ENCODE data around the gene MAD1L1.

Gene MAD1L1

DNA sequence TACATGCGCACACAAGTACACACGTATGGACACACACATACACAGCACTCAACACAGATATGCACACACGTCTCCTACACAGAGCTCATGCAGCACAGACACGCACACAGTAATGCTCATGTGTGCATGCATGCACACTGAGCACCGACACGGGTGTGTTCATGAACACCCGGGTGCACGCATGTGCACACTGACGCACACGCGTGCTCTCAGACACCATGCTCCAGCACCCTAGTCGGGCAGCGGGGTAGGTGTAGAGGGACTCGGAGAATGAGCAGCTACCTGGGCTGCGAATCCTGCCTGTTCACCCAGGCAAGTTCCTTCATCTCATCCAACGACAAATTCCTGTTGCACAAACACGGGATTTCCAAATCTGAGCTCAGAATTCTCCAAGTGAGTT, 184.7 kb downstream of the MAD1L1 start:
- H2AFZ ChIP-seq (ENCODE audit: low read depth, low read length, severe bottlenecking) = no peak overlapping the region

DNA sequence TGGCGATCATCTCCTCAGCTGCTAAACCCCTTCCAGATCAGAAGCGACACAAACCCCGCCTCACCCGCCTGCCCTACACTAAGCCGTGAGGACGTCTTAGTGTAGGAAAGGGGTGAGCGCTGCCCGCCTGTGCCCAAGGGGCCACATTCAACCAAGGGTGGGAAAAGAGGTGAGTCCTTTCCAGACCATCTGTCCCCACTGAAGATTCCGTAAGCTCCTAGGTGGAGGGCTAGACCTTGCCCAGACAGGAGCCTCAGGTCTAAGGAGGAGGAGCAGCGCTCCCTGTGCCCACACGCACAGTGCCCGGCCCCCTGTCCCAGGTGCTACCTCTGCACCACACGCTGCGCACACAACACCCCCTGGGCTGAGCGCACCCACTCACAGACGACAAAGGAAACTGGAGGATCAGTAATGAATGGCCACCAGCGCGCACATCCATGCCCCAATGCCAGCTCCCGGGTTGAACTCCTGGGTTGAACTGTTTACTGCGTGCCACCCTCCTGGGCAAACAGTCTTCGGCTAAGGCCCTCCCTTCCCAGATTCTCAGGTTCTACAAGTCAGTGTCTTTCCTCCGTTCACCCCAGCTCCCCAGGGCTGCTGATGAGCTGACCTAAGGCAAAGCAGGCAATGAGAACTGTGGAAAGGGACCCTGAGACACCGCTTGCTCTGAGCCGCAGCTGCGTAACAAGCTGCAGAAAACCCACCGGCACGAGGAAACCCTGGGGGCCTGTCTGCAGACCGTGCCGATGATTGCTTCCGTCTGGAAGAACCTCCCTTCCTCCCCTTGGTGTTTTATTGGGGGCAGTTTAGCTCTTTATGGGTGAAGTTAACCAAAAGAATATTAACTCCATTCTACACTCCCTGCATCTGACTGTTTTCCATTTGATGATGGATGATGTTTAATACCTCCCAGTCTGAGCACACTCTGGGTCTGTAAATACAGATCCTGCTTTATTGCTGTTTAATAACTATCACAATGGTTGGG, 185.9 kb downstream of the MAD1L1 start:
- no peaks in the 10 kb centered on the region for H3K79me2 ChIP-seq (ENCODE audit: insufficient read depth, low read length)
- H4K20me1 ChIP-seq (ENCODE audit: low read depth, low read length) = no peaks in the 10 kb centered on the region
- H3K4me3 ChIP-seq (ENCODE audit: insufficient read depth, low read length, poor library complexity, severe bottlenecking) = no peak overlapping the region

More for the DNA sequence above, 184.7 kb downstream of the MAD1L1 start:
- Histone ChIP-seq H4K20me1 (ENCODE audit: low read depth, low read length) (no peaks in the 10 kb centered on the region), H3K79me2 (ENCODE audit: insufficient read depth, low read length) (no peaks in the 10 kb centered on the region), H3K9me2 (replicated peaks; ENCODE audit: insufficient read depth, low read length) (no peaks in the 10 kb centered on the region), H3K4me3 (ENCODE audit: insufficient read depth, low read length, poor library complexity, severe bottlenecking) (no peak overlapping the region), H3K27ac (ENCODE audit: low read depth, low read length) (no peak overlapping the region), H3K9ac (ENCODE audit: low read length) (no peak overlapping the region), H3F3A (ENCODE audit: insufficient read depth) (no peaks in the 10 kb centered on the region), H3K27me3 (ENCODE audit: low read length) (no peaks in the 10 kb centered on the region), H3K36me3 (ENCODE audit: low read length) (no peaks in the 10 kb centered on the region), H3K4me2 (ENCODE audit: low read depth, low read length, poor library complexity, severe bottlenecking) (no peak overlapping the region), H3K9me3 (ENCODE audit: insufficient read depth, low read length) (no peaks in the 10 kb centered on the region)
- no peak for TF ChIP-seq EZH2phosphoT487 (conservative IDR thresholded peaks at IDR 0.05; ENCODE audit: low read length)

DNA sequence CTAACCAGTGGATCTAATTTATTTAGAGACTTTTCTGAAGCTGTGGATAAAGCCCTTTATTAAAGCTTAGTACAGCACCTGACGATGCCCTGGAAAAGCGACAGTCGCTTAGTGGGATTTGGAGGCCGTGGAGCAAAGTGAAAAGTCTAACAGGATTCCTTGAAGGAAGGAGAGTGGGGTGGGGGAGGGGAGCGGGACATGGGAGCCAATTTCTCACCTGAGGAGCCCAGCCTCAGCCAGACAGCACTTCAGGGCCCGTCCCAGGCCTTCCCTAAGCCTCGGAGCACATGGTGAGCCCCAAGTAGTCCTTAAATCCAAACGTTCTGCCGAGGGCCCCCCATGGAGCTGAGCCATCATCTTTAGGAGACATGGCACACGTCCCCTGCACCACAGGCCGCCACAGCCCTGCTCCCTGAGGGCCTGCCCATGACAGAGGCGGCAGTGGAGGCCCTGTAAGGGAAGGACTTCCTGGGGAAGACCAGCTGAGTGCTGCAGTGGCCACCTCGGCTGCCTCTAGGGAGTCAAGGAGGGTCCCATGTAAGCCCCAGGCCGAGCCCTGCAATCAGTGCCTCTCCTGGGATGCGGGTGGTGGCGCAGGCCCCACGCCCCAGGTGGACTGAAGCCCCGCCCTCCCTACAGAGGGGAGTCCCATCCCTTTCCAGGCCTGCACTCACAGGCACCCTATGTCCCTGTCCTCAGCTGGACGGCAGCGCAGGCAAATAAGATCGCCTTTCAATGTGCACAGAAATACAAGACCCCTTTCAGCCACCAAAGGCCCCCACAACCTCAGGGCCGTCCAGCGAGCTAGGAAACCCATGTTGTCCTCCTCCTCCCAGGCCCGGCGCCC, 187.0 kb downstream of the MAD1L1 start:
- Histone ChIP-seq H3K79me2 (ENCODE audit: insufficient read depth, low read length) (no peaks in the 10 kb centered on the region), H3K9me3 (ENCODE audit: insufficient read depth, low read length) (no peaks in the 10 kb centered on the region), H3K27me3 (ENCODE audit: low read length) (no peaks in the 10 kb centered on the region), H3K9ac (ENCODE audit: low read length) (no peak overlapping the region), H3K9me2 (replicated peaks; ENCODE audit: insufficient read depth, low read length) (no peaks in the 10 kb centered on the region), H3K4me3 (ENCODE audit: insufficient read depth, low read length, poor library complexity, severe bottlenecking) (no peak overlapping the region), H3K4me2 (ENCODE audit: low read depth, low read length, poor library complexity, severe bottlenecking) (no peak overlapping the region), H3K36me3 (ENCODE audit: low read length) (no peaks in the 10 kb centered on the region), H4K20me1 (ENCODE audit: low read depth, low read length) (no peaks in the 10 kb centered on the region), H2AFZ (ENCODE audit: low read depth, low read length, severe bottlenecking) (no peak overlapping the region), H3K27ac (ENCODE audit: low read depth, low read length) (no peak overlapping the region), H3F3A (ENCODE audit: insufficient read depth) (no peaks in the 10 kb centered on the region)
- no peak for TF ChIP-seq EZH2phosphoT487 (conservative IDR thresholded peaks at IDR 0.05; ENCODE audit: low read length)
- TF ChIP-seq, protein P1, sequence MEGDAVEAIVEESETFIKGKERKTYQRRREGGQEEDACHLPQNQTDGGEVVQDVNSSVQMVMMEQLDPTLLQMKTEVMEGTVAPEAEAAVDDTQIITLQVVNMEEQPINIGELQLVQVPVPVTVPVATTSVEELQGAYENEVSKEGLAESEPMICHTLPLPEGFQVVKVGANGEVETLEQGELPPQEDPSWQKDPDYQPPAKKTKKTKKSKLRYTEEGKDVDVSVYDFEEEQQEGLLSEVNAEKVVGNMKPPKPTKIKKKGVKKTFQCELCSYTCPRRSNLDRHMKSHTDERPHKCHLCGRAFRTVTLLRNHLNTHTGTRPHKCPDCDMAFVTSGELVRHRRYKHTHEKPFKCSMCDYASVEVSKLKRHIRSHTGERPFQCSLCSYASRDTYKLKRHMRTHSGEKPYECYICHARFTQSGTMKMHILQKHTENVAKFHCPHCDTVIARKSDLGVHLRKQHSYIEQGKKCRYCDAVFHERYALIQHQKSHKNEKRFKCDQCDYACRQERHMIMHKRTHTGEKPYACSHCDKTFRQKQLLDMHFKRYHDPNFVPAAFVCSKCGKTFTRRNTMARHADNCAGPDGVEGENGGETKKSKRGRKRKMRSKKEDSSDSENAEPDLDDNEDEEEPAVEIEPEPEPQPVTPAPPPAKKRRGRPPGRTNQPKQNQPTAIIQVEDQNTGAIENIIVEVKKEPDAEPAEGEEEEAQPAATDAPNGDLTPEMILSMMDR (IDR thresholded peaks at IDR 0.05; ENCODE audit: insufficient read depth, low read length, poor library complexity, severe bottlenecking) = no peak

More for the DNA sequence above, 185.9 kb downstream of the MAD1L1 start:
- no peaks in the 10 kb centered on the region for H3K9me2 ChIP-seq (replicated peaks; ENCODE audit: insufficient read depth, low read length)
- no peaks in the 10 kb centered on the region for H3K27me3 ChIP-seq (ENCODE audit: low read length)
- TF ChIP-seq, protein P1 (IDR thresholded peaks at IDR 0.05; ENCODE audit: insufficient read depth, low read length, poor library complexity, severe bottlenecking) = no peak
- no peak for TF ChIP-seq EZH2phosphoT487 (conservative IDR thresholded peaks at IDR 0.05; ENCODE audit: low read length)
- no peak overlapping the region for H3K9ac ChIP-seq (ENCODE audit: low read length)
- H3K9me3 ChIP-seq (ENCODE audit: insufficient read depth, low read length) = no peaks in the 10 kb centered on the region
- no peak overlapping the region for H3K4me2 ChIP-seq (ENCODE audit: low read depth, low read length, poor library complexity, severe bottlenecking)
- H3K27ac ChIP-seq (ENCODE audit: low read depth, low read length) = no peak overlapping the region
- H3K36me3 ChIP-seq (ENCODE audit: low read length) = no peaks in the 10 kb centered on the region
- no peaks in the 10 kb centered on the region for H3F3A ChIP-seq (ENCODE audit: insufficient read depth)
- no peak overlapping the region for H2AFZ ChIP-seq (ENCODE audit: low read depth, low read length, severe bottlenecking)
